ENCODE results near the gene PACSIN2.

GRCh38 chr22:42964994-42965699 lies 49.8 kb downstream of the PACSIN2 start:
- TF ChIP-seq CTCF (IDR thresholded peaks at IDR 0.05) (no peak), POLR2A (IDR thresholded peaks at IDR 0.05) (no peak), POLR2AphosphoS5 (IDR thresholded peaks at IDR 0.05) (no peak)

Measured in breast epithelium (tissue), 3 donors.